GM12892 (cell line): ENCODE measurements around the gene C13orf42.

ENCODE experiments used
- POLR2A ChIP-seq: IDR thresholded peaks from 2 replicates; pipeline ENCODE4 v1.6.1; 2011; ENCODE audit warnings: low read depth, low read length, control low read depth
- POLR2AphosphoS5 ChIP-seq: IDR thresholded peaks from 2 replicates; pipeline ENCODE4 v1.6.1; 2011; ENCODE audit warnings: low read depth, low read length, control low read depth
- TAF1 ChIP-seq: IDR thresholded peaks from 2 replicates; pipeline ENCODE4 v1.6.1; 2011; ENCODE audit warnings: low read depth, mild to moderate bottlenecking, control low read depth, low read length, borderline replicate concordance

DNA sequence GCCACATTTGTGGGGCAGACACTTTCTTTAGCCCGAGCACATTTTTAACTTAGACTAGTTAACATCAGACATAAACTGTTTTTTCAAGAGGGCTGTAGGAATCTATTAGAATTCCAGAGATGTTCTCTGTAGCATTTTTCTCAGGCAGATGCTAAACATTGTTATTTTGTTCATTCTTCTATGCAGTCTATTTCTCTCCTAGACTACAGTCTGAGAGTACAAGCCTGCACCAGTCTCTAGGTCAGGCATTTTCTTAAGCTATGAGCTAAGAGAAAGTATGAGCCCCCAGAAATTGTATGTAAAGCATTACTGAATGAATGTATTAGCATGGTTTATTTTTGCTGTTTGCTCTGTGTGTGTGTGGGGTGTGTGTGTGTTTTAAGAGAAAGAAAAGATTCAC is 923 bp upstream of the C13orf42 start:
- TF ChIP-seq POLR2A (no peak), TAF1 (no peak), POLR2AphosphoS5 (no peak)
